Activated CD4-positive, alpha-beta T cell treated with anti-CD3 and anti-CD28 coated beads, Interleukin-2, Interleukin-4, amounts not matched to agents 100 ng/mL and 50 ng/mL, durations not matched to agents 16 hours and 8 hours (primary cell): ENCODE results near the gene PTPRE.
A peak's percentile ranks its signal among the peaks of the same experiment; 100 is the strongest.

Source experiments
- DNase-seq: peaks from one replicate; pipeline ENCODE4 v3.0.0-alpha.2; 2020; ENCODE audit warnings: low spot score

The PTPRE gene

DNA sequence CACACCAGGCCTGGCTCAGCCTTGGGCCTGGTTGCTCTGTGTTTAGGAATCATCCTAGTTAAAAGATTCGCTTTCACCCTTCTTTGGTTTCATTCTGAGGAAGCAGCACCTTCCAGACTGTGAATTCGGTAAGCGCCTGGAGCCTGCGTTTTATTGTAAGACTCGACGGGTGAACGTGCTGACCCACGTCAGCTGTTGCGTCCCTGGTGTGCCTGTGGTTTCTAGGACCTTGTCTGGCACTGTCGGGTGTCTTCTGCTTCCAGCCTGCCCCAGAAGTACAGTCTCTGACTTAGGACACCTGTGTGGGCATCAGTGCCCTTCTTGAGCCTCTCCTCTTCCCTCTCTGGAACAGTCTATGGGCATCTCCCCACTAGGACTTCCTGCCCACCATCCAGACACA, 193.0 kb downstream of the PTPRE start:
- no peak for DNase-seq

- DNase-seq = no peak
Observed at GRCh38 chr10:128101901-128102300, 195.0 kb downstream of the PTPRE start.

- no peak for DNase-seq
Observed at GRCh38 chr10:128102480-128103228, 195.8 kb downstream of the PTPRE start.

DNA sequence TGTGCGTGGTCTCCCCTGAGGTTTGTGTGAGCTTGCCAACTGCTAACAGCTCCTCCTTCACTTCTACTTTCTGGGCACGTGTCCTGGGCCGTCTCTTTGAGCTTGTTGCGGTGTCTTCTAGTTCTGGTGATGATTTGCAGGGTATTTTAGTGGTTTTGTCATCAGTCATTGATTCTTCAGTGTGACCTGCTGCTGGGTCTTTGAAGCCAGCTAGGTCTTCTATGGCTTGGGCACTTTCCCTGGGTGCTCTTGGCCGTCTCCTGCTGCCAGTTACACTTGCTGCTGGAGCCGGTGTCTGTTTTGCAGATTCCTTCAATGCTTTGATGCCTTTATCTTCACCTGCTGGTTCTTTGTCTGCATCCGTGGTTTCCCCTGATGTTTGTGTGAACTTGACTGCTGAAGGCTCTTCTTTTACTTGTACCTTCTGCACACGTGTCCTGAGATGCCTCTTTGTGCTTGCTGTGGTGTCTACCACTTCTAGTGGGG, 196.4 kb downstream of the PTPRE start:
- no peak for DNase-seq

- no peak for DNase-seq
Observed at GRCh38 chr10:128105383-128105782, 198.5 kb downstream of the PTPRE start.

DNA sequence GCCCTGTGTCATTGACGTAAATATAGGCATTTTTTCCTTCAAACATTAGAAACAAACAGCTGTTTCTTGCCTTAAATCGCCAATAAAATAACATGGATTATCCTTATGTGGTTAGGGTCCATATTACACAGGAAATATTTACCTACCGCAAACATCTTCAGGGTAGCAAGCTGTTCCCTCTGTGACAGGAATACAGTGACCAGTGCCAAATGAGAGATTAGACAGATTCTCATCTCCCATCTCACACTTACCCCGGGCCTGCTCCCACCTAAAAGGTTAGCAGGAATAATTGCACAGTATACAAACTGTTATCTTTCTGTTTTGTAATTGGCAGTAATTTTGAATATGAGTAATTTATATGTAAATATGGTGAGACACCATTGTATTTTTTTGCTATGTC, 202.8 kb downstream of the PTPRE start:
- no peak for DNase-seq

DNA sequence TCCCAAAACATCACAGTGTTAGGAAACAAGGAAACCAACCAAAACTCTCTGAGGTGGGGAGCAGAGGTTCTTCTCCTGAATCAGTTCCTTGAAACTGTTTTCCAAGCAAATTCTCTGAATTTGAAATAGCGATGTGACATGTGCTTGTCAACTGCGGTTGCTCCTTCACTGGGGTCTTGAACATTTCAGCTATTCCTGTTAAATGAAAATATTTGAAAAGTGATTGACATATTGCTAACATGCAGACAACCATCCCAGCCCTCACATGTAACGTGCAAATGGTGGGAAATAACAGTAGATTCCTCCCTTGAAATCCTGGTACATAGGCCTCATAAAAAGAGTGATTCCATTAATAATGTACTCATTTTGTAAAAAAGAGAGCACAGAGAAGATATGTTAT, 203.4 kb downstream of the PTPRE start:
- DNase-seq = no peak

DNA sequence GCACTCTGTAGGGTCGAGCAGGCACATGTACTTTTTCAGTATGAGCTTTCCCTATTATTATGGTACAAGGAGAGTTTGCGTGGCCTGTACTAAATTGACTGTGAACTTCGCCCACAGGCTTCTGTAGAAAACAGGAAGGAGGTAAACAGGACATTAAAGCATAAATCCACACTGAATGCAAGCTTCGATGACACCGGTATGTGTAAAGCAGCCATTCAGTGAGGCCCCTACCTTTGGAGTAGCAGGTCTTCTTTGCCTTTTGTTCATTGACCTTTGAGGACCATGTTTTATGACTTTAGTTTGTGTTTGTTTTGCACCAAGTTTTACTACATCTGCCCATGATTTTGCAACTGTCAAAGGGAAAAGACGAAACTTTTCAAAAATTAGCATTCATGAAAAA, 204.8 kb downstream of the PTPRE start:
- no peak for DNase-seq

GRCh38 chr10:128113026-128113425, 206.1 kb downstream of the PTPRE start:
- no peak for DNase-seq

DNA sequence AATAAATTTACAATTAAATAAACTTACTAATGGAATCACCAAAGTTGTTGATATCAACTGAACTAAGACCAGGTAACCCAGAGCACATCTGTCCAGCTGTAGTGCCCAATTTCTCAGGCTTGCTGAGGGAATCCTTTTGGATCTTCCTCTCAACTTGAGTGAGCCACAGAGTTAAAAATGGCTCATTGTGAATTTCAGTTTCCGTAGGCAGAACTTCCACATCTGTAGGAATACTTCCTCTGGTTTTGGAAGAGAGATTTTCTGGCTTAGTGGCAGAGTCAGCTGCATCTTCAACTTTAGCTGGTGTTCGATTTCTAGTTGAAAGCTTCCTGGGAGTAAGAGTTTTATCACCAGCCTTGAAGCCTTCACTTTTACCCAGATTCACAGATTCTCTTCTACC, 208.0 kb downstream of the PTPRE start:
- no peak for DNase-seq

DNA sequence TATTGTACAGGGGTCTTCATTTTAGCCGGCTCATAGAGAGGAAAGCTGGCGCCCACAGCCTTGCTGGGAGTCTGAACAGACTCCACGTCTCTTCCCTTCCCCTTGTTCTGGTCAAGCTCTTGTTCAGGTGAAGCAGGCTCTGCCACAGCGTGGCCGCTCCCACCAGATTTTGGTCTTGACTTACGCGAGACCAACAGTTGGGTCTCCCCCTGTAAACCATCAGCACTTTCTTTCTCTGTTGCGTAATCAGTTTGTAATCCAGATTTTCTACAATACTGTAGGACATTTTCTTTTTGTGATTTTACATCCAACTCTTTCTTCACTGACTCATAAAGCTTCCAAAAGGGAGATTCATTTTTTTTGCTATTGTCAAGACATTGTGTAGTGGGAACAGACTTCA, 208.5 kb downstream of the PTPRE start:
- no peak for DNase-seq

- DNase-seq = no peak
Observed at GRCh38 chr10:128116187-128116586, 209.3 kb downstream of the PTPRE start.

DNA sequence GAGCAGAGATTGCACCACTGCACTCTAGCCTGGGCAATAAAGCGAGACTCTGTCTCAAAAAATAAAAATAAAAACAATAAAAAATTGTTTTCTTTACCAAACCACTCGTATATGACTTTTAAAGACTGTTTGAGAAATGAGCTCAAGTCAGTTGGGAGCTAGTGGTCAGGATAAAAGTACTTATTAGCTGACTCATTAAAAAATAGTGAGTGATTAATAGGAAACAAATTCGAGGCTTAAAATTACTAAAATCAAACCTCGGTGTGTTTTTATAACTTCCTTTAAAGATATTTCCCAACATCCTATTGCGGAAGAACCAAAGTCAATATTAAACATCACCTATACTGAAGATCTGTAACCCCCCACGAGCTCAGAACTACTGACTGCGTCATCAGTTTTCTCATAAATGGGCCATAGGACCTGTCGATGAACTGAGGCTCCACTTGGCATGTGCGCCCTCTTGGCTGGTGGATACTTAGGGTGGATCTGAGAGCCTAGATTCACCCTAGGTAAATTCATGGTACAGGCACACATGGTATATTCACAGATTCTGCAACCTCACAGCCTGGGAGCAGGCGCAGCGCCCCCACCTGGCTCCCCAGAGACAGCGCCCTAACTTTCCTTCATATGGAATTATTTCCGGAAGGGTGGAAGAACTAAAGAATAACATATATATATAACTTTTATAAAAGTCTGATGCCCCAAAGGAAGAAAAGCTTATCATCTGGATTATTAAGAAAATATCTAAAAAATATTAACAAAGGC, 210.1 kb downstream of the PTPRE start:
- no peak for DNase-seq

GRCh38 chr10:128121750-128122412, 215.0 kb downstream of the PTPRE start:
- DNase-seq = no peak

DNA sequence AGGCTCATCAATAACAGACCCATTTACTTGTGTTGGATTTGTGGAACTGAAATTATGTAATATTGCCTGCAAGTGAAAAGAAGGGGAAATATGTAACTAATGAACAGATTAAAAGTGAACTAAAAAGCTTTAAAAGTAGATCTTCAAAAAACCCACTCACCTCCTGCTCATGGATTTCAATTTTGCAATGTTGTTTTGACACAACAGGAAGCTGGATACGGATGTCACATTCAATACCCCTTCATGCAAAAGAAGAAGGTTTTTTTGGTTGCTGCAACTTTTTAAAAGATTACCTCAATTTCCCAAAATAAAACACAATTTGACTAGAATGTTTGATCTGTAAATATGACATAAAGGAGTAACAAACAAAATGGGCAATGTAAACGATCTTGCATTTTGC, 216.0 kb downstream of the PTPRE start:
- DNase-seq = no peak

DNA sequence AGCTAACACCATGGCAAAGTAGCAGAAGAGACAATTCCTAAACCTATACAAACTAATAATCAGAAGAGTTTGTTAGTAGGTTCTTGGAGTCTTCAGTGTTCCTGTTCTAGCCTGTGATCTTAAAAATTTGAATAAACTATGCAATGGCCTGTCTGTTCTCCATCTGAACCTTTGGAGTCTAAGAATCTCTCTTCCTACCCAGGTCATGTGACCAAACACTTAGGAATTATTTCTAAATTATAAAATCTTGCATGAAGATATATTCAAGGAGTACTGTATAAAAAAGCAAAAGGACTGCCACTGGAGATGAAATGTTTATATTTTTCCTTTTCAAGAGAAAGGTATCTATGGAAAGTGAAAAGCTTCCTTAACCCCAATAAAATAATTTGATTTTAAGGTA, 216.9 kb downstream of the PTPRE start:
- DNase-seq = no peak

DNA sequence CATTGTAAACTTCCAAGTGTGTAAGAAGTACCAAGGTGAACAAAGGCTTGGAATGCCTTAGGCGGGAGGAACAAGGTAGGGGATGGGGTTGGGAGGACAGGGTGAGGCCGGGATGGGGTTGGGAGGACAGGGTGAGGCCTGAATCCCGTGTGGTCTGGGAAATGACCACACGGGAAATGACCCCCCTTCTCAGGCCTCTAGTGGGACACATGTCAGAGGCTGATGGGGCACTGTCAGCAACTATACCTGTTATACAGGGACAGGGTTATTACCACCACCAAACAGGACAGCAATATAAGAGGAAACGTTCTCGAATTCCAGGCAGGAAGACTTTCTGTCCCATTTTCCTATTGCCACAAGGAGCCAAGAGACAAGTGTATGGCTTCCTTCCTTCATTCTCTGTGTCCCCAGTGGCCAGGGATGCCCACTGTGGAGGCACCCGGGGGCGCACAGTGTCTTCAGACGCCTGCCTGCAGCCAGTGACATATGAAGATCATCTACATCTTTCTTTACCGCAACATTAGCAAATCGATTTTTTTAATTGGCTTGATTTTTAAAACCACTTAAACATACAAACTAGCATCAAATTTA, 218.0 kb downstream of the PTPRE start:
- no peak for DNase-seq

DNA sequence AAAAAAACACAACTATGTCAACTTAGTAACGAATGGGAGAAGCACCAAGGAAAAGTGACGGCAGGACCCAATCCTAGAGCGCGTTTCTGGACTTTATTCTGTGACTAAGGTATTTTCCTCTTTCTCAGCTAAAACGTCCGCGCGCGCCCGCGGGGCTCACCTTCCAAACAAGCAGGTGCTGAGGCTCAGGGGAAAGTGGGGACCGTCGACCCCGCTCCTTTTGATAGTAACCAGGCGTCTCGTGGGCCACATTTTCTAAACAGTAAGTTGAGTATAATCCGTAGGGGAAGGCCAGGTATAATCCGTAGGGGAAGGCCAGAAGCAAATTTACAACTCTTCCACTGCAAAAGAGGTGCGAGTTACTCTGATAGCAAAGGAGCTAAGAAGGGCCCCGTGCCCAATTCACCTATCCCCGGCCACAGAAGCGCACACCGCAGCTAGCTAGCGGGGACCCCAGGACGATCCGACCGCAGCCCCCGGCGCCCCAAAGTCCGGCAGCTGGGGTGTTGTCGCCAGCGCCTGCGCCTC, 218.6 kb downstream of the PTPRE start:
- DNase-seq = no peak

DNA sequence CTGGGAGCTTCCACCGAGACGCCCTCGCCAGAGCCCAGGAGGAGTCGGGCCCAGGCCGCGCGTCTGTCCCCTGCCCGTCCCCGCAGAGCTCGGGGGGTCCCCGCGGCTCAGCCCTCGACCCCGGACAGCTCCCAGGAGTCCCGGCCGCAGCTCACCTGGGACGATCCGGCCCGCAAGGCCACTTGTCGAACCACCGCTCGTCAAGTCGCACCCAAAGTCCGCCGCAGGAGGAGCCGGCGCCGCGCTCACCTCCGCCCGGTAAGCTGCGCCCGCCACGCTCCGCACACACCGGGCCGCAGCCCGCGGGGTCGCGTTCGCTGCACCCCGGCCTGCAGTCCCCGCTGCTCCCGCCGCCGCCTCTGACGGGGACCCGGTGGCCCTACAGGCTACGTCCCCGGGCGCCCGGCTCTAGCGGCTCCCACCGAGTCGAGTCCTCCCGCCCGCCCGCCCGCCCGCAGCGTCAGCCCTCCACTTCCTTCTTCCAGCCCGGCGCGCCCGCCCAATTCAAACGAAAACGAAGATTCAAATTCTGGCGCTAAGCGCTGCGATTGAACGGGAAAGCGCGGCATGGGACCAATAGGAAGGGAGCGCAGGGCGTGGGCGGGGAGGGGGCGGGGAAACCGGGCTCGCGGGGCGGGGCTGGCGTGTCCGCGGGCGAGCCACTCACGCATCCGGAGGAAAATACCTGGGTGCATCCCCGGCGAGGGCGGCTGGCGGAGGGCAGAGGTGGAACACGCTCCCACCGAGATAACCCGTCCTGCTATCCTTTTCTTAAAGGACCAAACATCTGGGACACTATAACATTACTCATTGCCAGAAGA, 219.3 kb downstream of the PTPRE start, which contains the start of gene MKI67:
Gene MKI67 (minus strand): TSS at position 480 of the 821 bp plus-strand sequence. CDS start 756 bp downstream, outside the sequence.
- peak; percentile 95 for DNase-seq

- no peak for DNase-seq
Observed at GRCh38 chr10:128128582-128128981, 221.7 kb downstream of the PTPRE start.

- no peak for DNase-seq
Observed at GRCh38 chr10:128130051-128130450, 223.1 kb downstream of the PTPRE start.
